ENCODE measurements around the gene SFR1. TPM values are rescaled to one million over a fixed set of nuclear protein-coding genes. Genes with fewer than 3 reads are reported as not detected.

The SFR1 gene
- total RNA-seq, 4 donors from 2014 or later: 2.5 to 5.8 (median 5.3) TPM

Other genes with a start within 250 kb of the SFR1 start
- 10 to 100 TPM in 3 of 4 donors, 1 to 10 TPM in 1; 9.5 to 37.1 (median 18.5) TPM for gene STN1, start 204.0 kb upstream of the SFR1 start, total RNA-seq
- gene SLK, start 155.0 kb upstream of the SFR1 start, total RNA-seq: 10 to 100 TPM; 38.5 to 55.4 (median 52.6) TPM
- 100 to 1,000 TPM in 2 of 4 donors, 10 to 100 TPM in 1, 1 to 10 TPM in 1; 4.1 to 240 (median 97.1) TPM for gene COL17A1, start 36.3 kb upstream of the SFR1 start, total RNA-seq
- 10 to 100 TPM in 1 of 4 donors, under 1 TPM in 2, not detected in 1; 0.27 to 12.4 (median 0.76) TPM for gene CFAP43, start 110.2 kb downstream of the SFR1 start, total RNA-seq
- gene GSTO1, start 132.7 kb downstream of the SFR1 start, total RNA-seq: 100 to 1,000 TPM in 1 of 4 donors, 10 to 100 TPM in 3; 46.4 to 105 (median 69.5) TPM
- gene GSTO2, start 147.0 kb downstream of the SFR1 start, total RNA-seq: 10 to 100 TPM in 3 of 4 donors, 1 to 10 TPM in 1; 9.1 to 15.5 (median 13.7) TPM
- gene ITPRIP, start 216.3 kb downstream of the SFR1 start, total RNA-seq: 1 to 10 TPM; 2.8 to 9.9 (median 7.7) TPM
- gene CFAP58, start 231.7 kb downstream of the SFR1 start, total RNA-seq: 1 to 10 TPM in 1 of 4 donors, not detected in 3; 2.5 TPM

Measured in Peyer's patch (tissue), 4 donors.